Progenitor cell of endocrine pancreas (in vitro differentiated cells): Measurements from ENCODE around the gene SLC66A3. TPM values are rescaled to one million over a fixed set of nuclear protein-coding genes. Genes with fewer than 3 reads are reported as not detected.

Source experiments
- DNase-seq: peaks from one replicate; pipeline ENCODE4 v3.0.0; 2021; ENCODE audit warnings: low spot score; ENCODE audit not compliant: unreplicated experiment
- H3K27ac Mint-ChIP-seq: 2 replicates; pipeline ENCODE4 v1.8.0; 2021; ENCODE audit warnings: mild to moderate bottlenecking, moderate library complexity, mixed read lengths
- H3K27me3 Mint-ChIP-seq: 2 replicates; pipeline ENCODE4 v1.8.0; 2021; ENCODE audit warnings: mixed read lengths
- H3K36me3 Mint-ChIP-seq: 2 replicates; pipeline ENCODE4 v1.8.0; 2022; ENCODE audit warnings: mixed read lengths; ENCODE audit not compliant: insufficient read depth
- H3K4me1 Mint-ChIP-seq: 2 replicates; pipeline ENCODE4 v1.8.0; 2021; ENCODE audit warnings: low read depth, mixed read lengths
- H3K4me3 Mint-ChIP-seq: 2 replicates; pipeline ENCODE4 v1.8.0; 2021; ENCODE audit warnings: low read depth, mild to moderate bottlenecking, moderate library complexity, mixed read lengths
- H3K9me3 Mint-ChIP-seq: 2 replicates; pipeline ENCODE4 v1.8.0; 2021; ENCODE audit warnings: low read depth, mixed read lengths
- CTCF ChIP-seq: fragments of 200-600 bp; sonication (generic); IDR thresholded peaks from one replicate; pipeline ENCODE4 v1.5.0; 2021; ENCODE audit warnings: antibody characterized with exemption, mild to moderate bottlenecking; ENCODE audit not compliant: unreplicated experiment
- total RNA-seq: library from RNA; stranded (reverse); gene quantifications from 2 replicates; pipeline ENCODE4 v1.2.1, GENCODE V29; 2021

The SLC66A3 gene
- total RNA-seq, 1 donor from 2014 or later, result 5.0 TPM

GRCh38 chr2:11213975-11214374 lies 58.7 kb downstream of the SLC66A3 start:
- Mint-ChIP-seq H3K9me3 (no peaks in the 10 kb centered on the region), H3K27me3 (no peaks in the 10 kb centered on the region), H3K4me1 (no peaks in the 10 kb centered on the region), H3K4me3 (no peak overlapping the region), H3K36me3 (peaks cover 36% of the 10 kb centered on the region), H3K27ac (no peak overlapping the region)
- no peak for DNase-seq
- TF ChIP-seq CTCF, result no peak

GRCh38 chr2:11214770-11215169 lies 59.5 kb downstream of the SLC66A3 start:
- H3K4me1 Mint-ChIP-seq, result no peaks in the 10 kb centered on the region
- no peak for TF ChIP-seq CTCF
- H3K27me3 Mint-ChIP-seq, result no peaks in the 10 kb centered on the region
- peak overlapping the region; percentile 62 for H3K27ac Mint-ChIP-seq
- no peak overlapping the region for H3K4me3 Mint-ChIP-seq
- peaks cover 40% of the 10 kb centered on the region for H3K36me3 Mint-ChIP-seq
- H3K9me3 Mint-ChIP-seq, result no peaks in the 10 kb centered on the region
- DNase-seq, result no peak

DNA sequence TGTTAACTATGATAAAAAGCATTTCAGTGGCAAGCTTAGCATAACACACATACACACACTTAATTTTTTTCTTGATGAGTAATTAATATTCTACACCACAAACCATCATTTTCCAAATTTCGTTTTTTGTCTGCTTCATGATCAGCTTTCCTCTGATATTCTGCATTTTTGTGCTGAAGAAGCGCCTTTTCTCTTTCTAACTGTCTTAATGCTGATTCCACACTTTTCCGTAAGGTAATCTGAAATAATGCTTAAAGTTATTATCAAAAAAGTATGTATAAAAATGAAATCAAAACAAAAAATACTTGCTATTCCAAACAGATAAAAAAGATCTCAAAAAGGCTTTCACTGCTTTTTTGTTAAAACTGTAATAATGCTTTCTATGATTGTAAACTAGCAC lies 60.1 kb downstream of the SLC66A3 start:
- TF ChIP-seq CTCF, result no peak
- Mint-ChIP-seq H3K4me1 (no peaks in the 10 kb centered on the region), H3K27me3 (no peaks in the 10 kb centered on the region), H3K4me3 (no peak overlapping the region), H3K27ac (no peak overlapping the region), H3K36me3 (peaks cover 43% of the 10 kb centered on the region), H3K9me3 (no peaks in the 10 kb centered on the region)
- DNase-seq, result no peak

GRCh38 chr2:11220445-11220844 lies 65.2 kb downstream of the SLC66A3 start:
- DNase-seq, result no peak
- TF ChIP-seq CTCF, result no peak

DNA sequence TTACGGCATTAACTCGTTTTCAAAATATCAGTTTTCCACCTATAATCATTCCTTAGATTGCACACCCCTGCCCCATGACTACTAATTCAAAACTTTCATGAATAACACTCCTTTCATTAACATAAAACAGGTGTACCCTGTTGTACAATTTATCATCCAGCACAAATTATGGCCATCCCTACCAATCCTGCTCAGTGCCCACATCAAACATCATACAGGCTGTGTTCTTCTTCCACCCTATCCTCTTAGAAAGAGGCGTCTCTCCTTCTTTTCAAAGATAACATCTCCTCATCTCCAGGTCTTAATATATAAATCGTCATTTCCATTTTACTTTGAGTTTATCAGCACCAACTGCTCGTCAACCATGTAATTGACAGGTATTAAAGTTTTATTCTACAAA lies 67.6 kb downstream of the SLC66A3 start:
- Mint-ChIP-seq H3K4me1 (no peaks in the 10 kb centered on the region), H3K27me3 (no peaks in the 10 kb centered on the region), H3K9me3 (no peaks in the 10 kb centered on the region), H3K27ac (no peak overlapping the region), H3K4me3 (no peak overlapping the region), H3K36me3 (peaks cover 21% of the 10 kb centered on the region)
- TF ChIP-seq CTCF, result no peak
- no peak for DNase-seq

More at GRCh38 chr2:11220445-11220844, 65.2 kb downstream of the SLC66A3 start:
- Mint-ChIP-seq H3K27ac (no peak overlapping the region), H3K4me3 (no peak overlapping the region), H3K4me1 (no peaks in the 10 kb centered on the region), H3K27me3 (no peaks in the 10 kb centered on the region), H3K36me3 (peaks cover 23% of the 10 kb centered on the region), H3K9me3 (no peaks in the 10 kb centered on the region)
